Stimulated activated CD4-positive, alpha-beta T cell treated with anti-CD3 and anti-CD28 coated beads, Interleukin-2, amount 100 ng/mL, for 24 hours (primary cell): ENCODE results near the gene CYTH1.

Source experiments
- DNase-seq, 2 donors: peaks; one replicate each; pipeline ENCODE4 v3.0.0-alpha.2; 2020

Gene CYTH1

GRCh38 chr17:78715000-78715771 lies 66.9 kb downstream of the CYTH1 start:
- no peak for DNase-seq

GRCh38 chr17:78714534-78714933 lies 67.5 kb downstream of the CYTH1 start:
- no peak for DNase-seq

- DNase-seq = no peak
These were observed 70.0 kb downstream of the CYTH1 start for GRCh38 chr17:78712043-78712442.

GRCh38 chr17:78710607-78711006 lies 71.5 kb downstream of the CYTH1 start:
- DNase-seq = no peak

- DNase-seq = no peak
These were observed 72.3 kb downstream of the CYTH1 start for GRCh38 chr17:78709751-78710181.

GRCh38 chr17:78709119-78709681 lies 72.9 kb downstream of the CYTH1 start:
- DNase-seq = no peak

GRCh38 chr17:78708510-78708973 lies 73.5 kb downstream of the CYTH1 start:
- DNase-seq = peak; percentile 68 to 72

- DNase-seq = no peak
These were observed 74.2 kb downstream of the CYTH1 start for GRCh38 chr17:78707923-78708322.

GRCh38 chr17:78707016-78707415 lies 75.1 kb downstream of the CYTH1 start:
- no peak for DNase-seq

- DNase-seq = no peak
These were observed 75.7 kb downstream of the CYTH1 start for GRCh38 chr17:78706271-78706915.

- DNase-seq = no peak
These were observed 77.0 kb downstream of the CYTH1 start for GRCh38 chr17:78705071-78705470.

GRCh38 chr17:78704594-78704993 lies 77.5 kb downstream of the CYTH1 start:
- no peak for DNase-seq

- no peak for DNase-seq
These were observed 84.3 kb downstream of the CYTH1 start for GRCh38 chr17:78697554-78698343.

GRCh38 chr17:78697122-78697521 lies 85.0 kb downstream of the CYTH1 start:
- DNase-seq = no peak

- DNase-seq = no peak
These were observed 85.8 kb downstream of the CYTH1 start for GRCh38 chr17:78696016-78696982.

- no peak for DNase-seq
These were observed 87.1 kb downstream of the CYTH1 start for GRCh38 chr17:78694805-78695531.

GRCh38 chr17:78693346-78694083 lies 88.6 kb downstream of the CYTH1 start:
- no peak for DNase-seq

- DNase-seq = no peak
These were observed 89.5 kb downstream of the CYTH1 start for GRCh38 chr17:78692460-78693010.

- no peak for DNase-seq
These were observed 93.0 kb downstream of the CYTH1 start for GRCh38 chr17:78689029-78689428.

GRCh38 chr17:78687944-78688343 lies 94.1 kb downstream of the CYTH1 start:
- DNase-seq = no peak
